WTC11 (cell line): Measurements from ENCODE around the gene KRTAP5-6. TPM values are rescaled to one million over a fixed set of nuclear protein-coding genes. Genes with fewer than 3 reads are reported as not detected.

ENCODE experiments used
- ATAC-seq: fragments of 200-7000 bp; cut with Tn5 transposase; 2 replicates; pipeline ENCODE4 v1.10.0; 2021; ENCODE audit warnings: mild to moderate bottlenecking, moderate library complexity
- CTCF ChIA-PET: fragments of 300-600 bp; sonication (Branson Sonifier 250); formaldehyde crosslinking; loops from one replicate; lab custom pipeline; 2021; ENCODE audit warnings: antibody characterized with exemption; lab: Charles Lee
- POLR2A ChIA-PET: fragments of 350-600 bp; sonication (Branson Sonifier 250); formaldehyde crosslinking; loops from one replicate; lab custom pipeline; 2021; ENCODE audit warnings: antibody characterized with exemption; lab: Charles Lee
- DNase-seq: peaks from one replicate; pipeline ENCODE4 v3.0.0; 2021; ENCODE audit warnings: low spot score
- H3K27ac Mint-ChIP-seq: 2 replicates; pipeline ENCODE4 v1.8.0; 2021; ENCODE audit warnings: mixed read lengths
- H3K27me3 Mint-ChIP-seq: 2 replicates; pipeline ENCODE4 v1.8.0; 2021; ENCODE audit warnings: low read depth, mild to moderate bottlenecking, moderate library complexity, mixed read lengths
- H3K36me3 Mint-ChIP-seq: 2 replicates; pipeline ENCODE4 v1.8.0; 2021; ENCODE audit warnings: mixed read lengths
- H3K4me1 Mint-ChIP-seq: 2 replicates; pipeline ENCODE4 v1.8.0; 2022; ENCODE audit warnings: mixed read lengths
- H3K4me3 Mint-ChIP-seq: 2 replicates; pipeline ENCODE4 v1.8.0; 2021; ENCODE audit warnings: mild to moderate bottlenecking, moderate library complexity, mixed read lengths
- H3K9me3 Mint-ChIP-seq: 2 replicates; pipeline ENCODE4 v1.8.0; 2021; ENCODE audit warnings: mixed read lengths
- GABPB1 ChIP-seq: sonication (generic); formaldehyde crosslinking; IDR thresholded peaks from 2 replicates; pipeline ENCODE4 v1.8.1; 2023; ENCODE audit warnings: mild to moderate bottlenecking, missing genetic modification reagents
- GTF2I ChIP-seq: fragments of 250-450 bp; sonication (Bioruptor Pico); conservative IDR thresholded peaks from 2 replicates; pipeline ENCODE4 v1.4.0; 2021; ENCODE audit warnings: mild to moderate bottlenecking
- HMGA2 ChIP-seq: fragments of 250-450 bp; sonication (Bioruptor Pico); IDR thresholded peaks from 2 replicates; pipeline ENCODE4 v1.4.0; 2021; ENCODE audit warnings: mild to moderate bottlenecking, moderate library complexity
- JUN ChIP-seq: sonication (generic); formaldehyde crosslinking; IDR thresholded peaks from 2 replicates; pipeline ENCODE4 v1.8.0; 2023; ENCODE audit warnings: mild to moderate bottlenecking, missing genetic modification reagents
- NR1H2 ChIP-seq: sonication (generic); formaldehyde crosslinking; IDR thresholded peaks from 2 replicates; pipeline ENCODE4 v1.9.0; 2021; ENCODE audit warnings: mild to moderate bottlenecking, moderate library complexity, missing genetic modification reagents
- PRRX2 ChIP-seq: fragments of 250-450 bp; sonication (Bioruptor Pico); IDR thresholded peaks from 2 replicates; pipeline ENCODE4 v1.8.0; 2021; ENCODE audit warnings: mild to moderate bottlenecking
- RORB ChIP-seq: fragments of 250-450 bp; sonication (Bioruptor Pico); IDR thresholded peaks from 2 replicates; pipeline ENCODE4 v1.9.0; 2021; ENCODE audit warnings: mild to moderate bottlenecking
- TEAD1 ChIP-seq: sonication (generic); formaldehyde crosslinking; IDR thresholded peaks from 2 replicates; pipeline ENCODE4 v1.8.0; 2022; ENCODE audit warnings: mild to moderate bottlenecking, missing genetic modification reagents
- ZNF317 ChIP-seq: sonication (generic); formaldehyde crosslinking; IDR thresholded peaks from 2 replicates; pipeline ENCODE4 v1.8.1; 2023; ENCODE audit warnings: low read depth, mild to moderate bottlenecking, moderate library complexity, missing genetic modification reagents, borderline replicate concordance
- total RNA-seq: library from RNA; stranded (reverse); gene quantifications from 3 replicates; pipeline ENCODE4 v1.2.3, GENCODE V29; 2021
- TF ChIP-seq, protein P1 (sequence below): fragments of 250-450 bp; sonication (Bioruptor Pico); IDR thresholded peaks from 2 replicates; pipeline ENCODE4 v1.9.0; 2021; ENCODE audit warnings: mild to moderate bottlenecking
- TF ChIP-seq, protein P2 (sequence below): sonication (generic); formaldehyde crosslinking; IDR thresholded peaks from 2 replicates; pipeline ENCODE4 v1.8.1; 2023; ENCODE audit warnings: mild to moderate bottlenecking, missing genetic modification reagents
- TF ChIP-seq, protein P3 (sequence below): sonication (generic); formaldehyde crosslinking; IDR thresholded peaks from 2 replicates; pipeline ENCODE4 v1.8.1; 2023; ENCODE audit warnings: mild to moderate bottlenecking, missing genetic modification reagents
- TF ChIP-seq, protein P4 (sequence below): sonication (generic); formaldehyde crosslinking; IDR thresholded peaks from 2 replicates; pipeline ENCODE4 v1.8.1; 2022; ENCODE audit warnings: missing genetic modification reagents, borderline replicate concordance
- TF ChIP-seq, protein P5 (sequence below): fragments of 250-450 bp; sonication (Bioruptor Pico); IDR thresholded peaks from 2 replicates; pipeline ENCODE4 v1.9.0; 2021; ENCODE audit warnings: mild to moderate bottlenecking
- TF ChIP-seq, protein P6 (sequence below): sonication (generic); formaldehyde crosslinking; IDR thresholded peaks from 2 replicates; pipeline ENCODE4 v1.8.1; 2022; ENCODE audit warnings: mild to moderate bottlenecking, missing genetic modification reagents, moderate library complexity, borderline replicate concordance
- TF ChIP-seq, protein P7 (sequence below): fragments of 250-450 bp; sonication (Bioruptor Pico); IDR thresholded peaks from 2 replicates; pipeline ENCODE4 v1.9.0; 2021; ENCODE audit warnings: moderate library complexity, mild to moderate bottlenecking, inconsistent platforms, borderline replicate concordance
- TF ChIP-seq, protein P8 (sequence below): sonication (generic); formaldehyde crosslinking; IDR thresholded peaks from 2 replicates; pipeline ENCODE4 v1.8.0; 2022; ENCODE audit warnings: missing genetic modification reagents

The KRTAP5-6 gene
- total RNA-seq, 1 experiment from 2014 or later = 0.35 TPM

DNA sequence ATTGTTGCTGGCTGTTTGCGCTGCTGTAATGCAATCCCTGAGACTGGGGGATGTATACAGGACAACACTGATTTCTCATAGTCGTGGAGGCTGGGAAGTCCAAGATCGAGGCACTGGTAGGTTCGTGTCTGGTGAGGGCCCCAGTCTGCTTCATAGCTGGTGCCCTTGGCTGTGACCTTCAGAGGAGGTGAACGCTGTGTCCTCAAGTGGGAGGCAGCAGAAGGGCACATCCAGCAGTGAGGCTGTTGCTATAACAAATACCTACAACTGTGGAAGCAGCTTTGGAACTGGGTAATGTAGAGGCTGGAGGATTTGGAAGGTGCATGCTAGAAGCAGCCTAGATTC is 46.1 kb upstream of the KRTAP5-6 start (continued):
- TF ChIP-seq, protein P1, sequence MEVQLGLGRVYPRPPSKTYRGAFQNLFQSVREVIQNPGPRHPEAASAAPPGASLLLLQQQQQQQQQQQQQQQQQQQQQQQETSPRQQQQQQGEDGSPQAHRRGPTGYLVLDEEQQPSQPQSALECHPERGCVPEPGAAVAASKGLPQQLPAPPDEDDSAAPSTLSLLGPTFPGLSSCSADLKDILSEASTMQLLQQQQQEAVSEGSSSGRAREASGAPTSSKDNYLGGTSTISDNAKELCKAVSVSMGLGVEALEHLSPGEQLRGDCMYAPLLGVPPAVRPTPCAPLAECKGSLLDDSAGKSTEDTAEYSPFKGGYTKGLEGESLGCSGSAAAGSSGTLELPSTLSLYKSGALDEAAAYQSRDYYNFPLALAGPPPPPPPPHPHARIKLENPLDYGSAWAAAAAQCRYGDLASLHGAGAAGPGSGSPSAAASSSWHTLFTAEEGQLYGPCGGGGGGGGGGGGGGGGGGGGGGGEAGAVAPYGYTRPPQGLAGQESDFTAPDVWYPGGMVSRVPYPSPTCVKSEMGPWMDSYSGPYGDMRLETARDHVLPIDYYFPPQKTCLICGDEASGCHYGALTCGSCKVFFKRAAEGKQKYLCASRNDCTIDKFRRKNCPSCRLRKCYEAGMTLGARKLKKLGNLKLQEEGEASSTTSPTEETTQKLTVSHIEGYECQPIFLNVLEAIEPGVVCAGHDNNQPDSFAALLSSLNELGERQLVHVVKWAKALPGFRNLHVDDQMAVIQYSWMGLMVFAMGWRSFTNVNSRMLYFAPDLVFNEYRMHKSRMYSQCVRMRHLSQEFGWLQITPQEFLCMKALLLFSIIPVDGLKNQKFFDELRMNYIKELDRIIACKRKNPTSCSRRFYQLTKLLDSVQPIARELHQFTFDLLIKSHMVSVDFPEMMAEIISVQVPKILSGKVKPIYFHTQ (CRISPR knock-in tag) = no peak
- TF ChIP-seq PRRX2 (CRISPR knock-in tag) (no peak), TEAD1 (CRISPR knock-in tag) (no peak)

DNA sequence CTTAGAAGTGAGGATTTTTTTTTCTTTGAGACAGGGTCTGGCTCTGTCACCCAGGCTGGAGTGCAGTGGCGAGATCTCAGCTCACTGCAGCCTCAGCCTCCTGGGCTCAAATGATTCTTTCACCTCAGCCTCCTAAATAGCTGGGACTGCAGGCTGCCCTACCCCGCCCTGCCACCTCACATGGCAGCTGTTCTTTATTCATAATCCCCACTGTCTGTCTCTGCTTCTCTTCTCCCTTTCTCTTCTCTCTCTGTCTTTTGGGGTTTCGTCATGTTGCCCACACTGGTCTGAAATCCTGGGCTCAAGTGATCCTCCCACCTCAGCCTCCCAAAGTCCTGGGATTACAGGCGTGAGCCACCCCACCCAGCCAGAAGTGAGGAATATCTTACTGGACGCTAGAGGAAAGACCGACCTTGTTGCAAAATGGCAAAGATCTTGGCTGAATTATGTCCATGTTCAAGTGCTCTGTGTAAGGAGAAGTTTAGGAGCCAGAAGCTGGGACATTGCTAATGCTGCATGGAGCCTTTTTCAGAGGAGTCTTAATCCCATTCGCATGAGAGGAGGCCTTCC is 45.5 kb upstream of the KRTAP5-6 start:
- TF ChIP-seq GTF2I = no peak
- TF ChIP-seq, protein P2, sequence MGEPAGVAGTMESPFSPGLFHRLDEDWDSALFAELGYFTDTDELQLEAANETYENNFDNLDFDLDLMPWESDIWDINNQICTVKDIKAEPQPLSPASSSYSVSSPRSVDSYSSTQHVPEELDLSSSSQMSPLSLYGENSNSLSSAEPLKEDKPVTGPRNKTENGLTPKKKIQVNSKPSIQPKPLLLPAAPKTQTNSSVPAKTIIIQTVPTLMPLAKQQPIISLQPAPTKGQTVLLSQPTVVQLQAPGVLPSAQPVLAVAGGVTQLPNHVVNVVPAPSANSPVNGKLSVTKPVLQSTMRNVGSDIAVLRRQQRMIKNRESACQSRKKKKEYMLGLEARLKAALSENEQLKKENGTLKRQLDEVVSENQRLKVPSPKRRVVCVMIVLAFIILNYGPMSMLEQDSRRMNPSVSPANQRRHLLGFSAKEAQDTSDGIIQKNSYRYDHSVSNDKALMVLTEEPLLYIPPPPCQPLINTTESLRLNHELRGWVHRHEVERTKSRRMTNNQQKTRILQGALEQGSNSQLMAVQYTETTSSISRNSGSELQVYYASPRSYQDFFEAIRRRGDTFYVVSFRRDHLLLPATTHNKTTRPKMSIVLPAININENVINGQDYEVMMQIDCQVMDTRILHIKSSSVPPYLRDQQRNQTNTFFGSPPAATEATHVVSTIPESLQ (CRISPR knock-in tag) = no peak
- TF ChIP-seq, protein P3, sequence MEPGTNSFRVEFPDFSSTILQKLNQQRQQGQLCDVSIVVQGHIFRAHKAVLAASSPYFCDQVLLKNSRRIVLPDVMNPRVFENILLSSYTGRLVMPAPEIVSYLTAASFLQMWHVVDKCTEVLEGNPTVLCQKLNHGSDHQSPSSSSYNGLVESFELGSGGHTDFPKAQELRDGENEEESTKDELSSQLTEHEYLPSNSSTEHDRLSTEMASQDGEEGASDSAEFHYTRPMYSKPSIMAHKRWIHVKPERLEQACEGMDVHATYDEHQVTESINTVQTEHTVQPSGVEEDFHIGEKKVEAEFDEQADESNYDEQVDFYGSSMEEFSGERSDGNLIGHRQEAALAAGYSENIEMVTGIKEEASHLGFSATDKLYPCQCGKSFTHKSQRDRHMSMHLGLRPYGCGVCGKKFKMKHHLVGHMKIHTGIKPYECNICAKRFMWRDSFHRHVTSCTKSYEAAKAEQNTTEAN (CRISPR knock-in tag) = no peak
- CTCF ChIA-PET = interaction anchor here (0.6 to 3.8 kb wide), 7 partner anchors 11 to 1421 kb away, joined by 3 to 57 read pairs (median 24); no protein-coding TSS in a partner anchor
- no peak for DNase-seq
- Mint-ChIP-seq H3K27ac (no peak overlapping the region), H3K4me1 (no peaks in the 10 kb centered on the region), H3K36me3 (no peaks in the 10 kb centered on the region), H3K4me3 (no peak overlapping the region), H3K27me3 (peaks cover 17% of the 10 kb centered on the region), H3K9me3 (no peaks in the 10 kb centered on the region)
- ATAC-seq = no peak
- POLR2A ChIA-PET = no interaction called here

DNA sequence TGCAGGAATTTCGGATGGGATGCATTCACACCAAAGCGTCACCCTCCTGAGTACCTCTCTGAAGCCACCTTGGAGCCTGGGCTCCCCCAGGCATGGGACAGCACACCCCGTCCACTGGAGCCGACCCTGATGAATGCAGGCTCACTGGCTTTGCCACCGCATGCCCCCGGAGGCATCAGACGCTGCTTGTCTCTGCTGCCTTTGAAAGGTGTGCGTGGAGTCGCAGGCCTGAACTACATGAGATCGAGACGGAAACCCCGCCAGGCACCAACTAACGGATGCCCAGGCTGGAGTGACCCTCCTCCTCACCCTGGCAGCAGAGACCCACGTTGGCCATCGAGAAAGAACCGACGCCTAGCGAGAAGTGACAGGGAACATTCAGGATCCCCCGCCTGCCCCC is 45.0 kb upstream of the KRTAP5-6 start:
- Mint-ChIP-seq H3K27ac (no peak overlapping the region), H3K9me3 (no peaks in the 10 kb centered on the region), H3K36me3 (no peaks in the 10 kb centered on the region), H3K27me3 (peaks cover 18% of the 10 kb centered on the region), H3K4me3 (no peak overlapping the region), H3K4me1 (no peaks in the 10 kb centered on the region)
- no peak for DNase-seq
- ChIA-PET POLR2A (interaction anchor here (0.6 kb wide), 1 partner anchor 726 kb away, joined by 3 read pairs; no protein-coding TSS in a partner anchor), CTCF (interaction anchor here (0.6 to 4.3 kb wide), 111 partner anchors 8 to 769 kb away, joined by 3 to 190 read pairs (median 5); partner anchors contain the start of genes CTSD, IFITM10, KRTAP5-2 and KRTAP5-5)
- no peak for ATAC-seq
- TF ChIP-seq, protein P4, sequence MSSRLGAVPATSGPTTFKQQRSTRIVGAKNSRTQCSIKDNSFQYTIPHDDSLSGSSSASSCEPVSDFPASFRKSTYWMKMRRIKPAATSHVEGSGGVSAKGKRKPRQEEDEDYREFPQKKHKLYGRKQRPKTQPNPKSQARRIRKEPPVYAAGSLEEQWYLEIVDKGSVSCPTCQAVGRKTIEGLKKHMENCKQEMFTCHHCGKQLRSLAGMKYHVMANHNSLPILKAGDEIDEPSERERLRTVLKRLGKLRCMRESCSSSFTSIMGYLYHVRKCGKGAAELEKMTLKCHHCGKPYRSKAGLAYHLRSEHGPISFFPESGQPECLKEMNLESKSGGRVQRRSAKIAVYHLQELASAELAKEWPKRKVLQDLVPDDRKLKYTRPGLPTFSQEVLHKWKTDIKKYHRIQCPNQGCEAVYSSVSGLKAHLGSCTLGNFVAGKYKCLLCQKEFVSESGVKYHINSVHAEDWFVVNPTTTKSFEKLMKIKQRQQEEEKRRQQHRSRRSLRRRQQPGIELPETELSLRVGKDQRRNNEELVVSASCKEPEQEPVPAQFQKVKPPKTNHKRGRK (CRISPR knock-in tag) = no peak
- TF ChIP-seq NR1H2 (CRISPR knock-in tag) = no peak
- TF ChIP-seq, protein P5, sequence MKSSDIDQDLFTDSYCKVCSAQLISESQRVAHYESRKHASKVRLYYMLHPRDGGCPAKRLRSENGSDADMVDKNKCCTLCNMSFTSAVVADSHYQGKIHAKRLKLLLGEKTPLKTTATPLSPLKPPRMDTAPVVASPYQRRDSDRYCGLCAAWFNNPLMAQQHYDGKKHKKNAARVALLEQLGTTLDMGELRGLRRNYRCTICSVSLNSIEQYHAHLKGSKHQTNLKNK (CRISPR knock-in tag) = no peak
- no peak for TF ChIP-seq RORB
- no peak for TF ChIP-seq GABPB1 (CRISPR knock-in tag)
- TF ChIP-seq JUN (CRISPR knock-in tag) = no peak
- TF ChIP-seq, protein P6, sequence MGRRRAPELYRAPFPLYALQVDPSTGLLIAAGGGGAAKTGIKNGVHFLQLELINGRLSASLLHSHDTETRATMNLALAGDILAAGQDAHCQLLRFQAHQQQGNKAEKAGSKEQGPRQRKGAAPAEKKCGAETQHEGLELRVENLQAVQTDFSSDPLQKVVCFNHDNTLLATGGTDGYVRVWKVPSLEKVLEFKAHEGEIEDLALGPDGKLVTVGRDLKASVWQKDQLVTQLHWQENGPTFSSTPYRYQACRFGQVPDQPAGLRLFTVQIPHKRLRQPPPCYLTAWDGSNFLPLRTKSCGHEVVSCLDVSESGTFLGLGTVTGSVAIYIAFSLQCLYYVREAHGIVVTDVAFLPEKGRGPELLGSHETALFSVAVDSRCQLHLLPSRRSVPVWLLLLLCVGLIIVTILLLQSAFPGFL (CRISPR knock-in tag) = no peak
- TF ChIP-seq HMGA2 (CRISPR knock-in tag) = no peak
- TF ChIP-seq, protein P7, sequence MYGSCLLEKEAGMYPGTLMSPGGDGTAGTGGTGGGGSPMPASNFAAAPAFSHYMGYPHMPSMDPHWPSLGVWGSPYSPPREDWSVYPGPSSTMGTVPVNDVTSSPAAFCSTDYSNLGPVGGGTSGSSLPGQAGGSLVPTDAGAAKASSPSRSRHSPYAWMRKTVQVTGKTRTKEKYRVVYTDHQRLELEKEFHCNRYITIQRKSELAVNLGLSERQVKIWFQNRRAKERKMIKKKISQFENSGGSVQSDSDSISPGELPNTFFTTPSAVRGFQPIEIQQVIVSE (CRISPR knock-in tag) = no peak
- no peak for TF ChIP-seq ZNF317 (CRISPR knock-in tag)
- TF ChIP-seq, protein P8, sequence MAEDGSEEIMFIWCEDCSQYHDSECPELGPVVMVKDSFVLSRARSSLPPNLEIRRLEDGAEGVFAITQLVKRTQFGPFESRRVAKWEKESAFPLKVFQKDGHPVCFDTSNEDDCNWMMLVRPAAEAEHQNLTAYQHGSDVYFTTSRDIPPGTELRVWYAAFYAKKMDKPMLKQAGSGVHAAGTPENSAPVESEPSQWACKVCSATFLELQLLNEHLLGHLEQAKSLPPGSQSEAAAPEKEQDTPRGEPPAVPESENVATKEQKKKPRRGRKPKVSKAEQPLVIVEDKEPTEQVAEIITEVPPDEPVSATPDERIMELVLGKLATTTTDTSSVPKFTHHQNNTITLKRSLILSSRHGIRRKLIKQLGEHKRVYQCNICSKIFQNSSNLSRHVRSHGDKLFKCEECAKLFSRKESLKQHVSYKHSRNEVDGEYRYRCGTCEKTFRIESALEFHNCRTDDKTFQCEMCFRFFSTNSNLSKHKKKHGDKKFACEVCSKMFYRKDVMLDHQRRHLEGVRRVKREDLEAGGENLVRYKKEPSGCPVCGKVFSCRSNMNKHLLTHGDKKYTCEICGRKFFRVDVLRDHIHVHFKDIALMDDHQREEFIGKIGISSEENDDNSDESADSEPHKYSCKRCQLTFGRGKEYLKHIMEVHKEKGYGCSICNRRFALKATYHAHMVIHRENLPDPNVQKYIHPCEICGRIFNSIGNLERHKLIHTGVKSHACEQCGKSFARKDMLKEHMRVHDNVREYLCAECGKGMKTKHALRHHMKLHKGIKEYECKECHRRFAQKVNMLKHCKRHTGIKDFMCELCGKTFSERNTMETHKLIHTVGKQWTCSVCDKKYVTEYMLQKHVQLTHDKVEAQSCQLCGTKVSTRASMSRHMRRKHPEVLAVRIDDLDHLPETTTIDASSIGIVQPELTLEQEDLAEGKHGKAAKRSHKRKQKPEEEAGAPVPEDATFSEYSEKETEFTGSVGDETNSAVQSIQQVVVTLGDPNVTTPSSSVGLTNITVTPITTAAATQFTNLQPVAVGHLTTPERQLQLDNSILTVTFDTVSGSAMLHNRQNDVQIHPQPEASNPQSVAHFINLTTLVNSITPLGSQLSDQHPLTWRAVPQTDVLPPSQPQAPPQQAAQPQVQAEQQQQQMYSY = no peak
